Omental fat pad (tissue), 4 donors: ENCODE results near the gene GALK2. TPM values are rescaled to one million over a fixed set of nuclear protein-coding genes. Genes with fewer than 3 reads are reported as not detected.

Source experiments
- ATAC-seq: fragments of 150-250 bp; one replicate; pipeline ENCODE4 v1.9.1; 2016; ENCODE audit warnings: mild to moderate bottlenecking, moderate library complexity; ENCODE audit not compliant: low FRiP score
- DNase-seq: peaks from one replicate; pipeline ENCODE4 v3.0.0-alpha.2; 2019; ENCODE audit warnings: low spot score
- CTCF ChIP-seq, 3 donors: fragments of 450-650 bp; IDR thresholded peaks; one replicate each; pipeline ENCODE4 v1.5.1; 2016 to 2017; ENCODE audit warnings: antibody characterized with exemption in 3 of 3, mild to moderate bottlenecking in 3 of 3, moderate library complexity in 2 of 3
- small RNA-seq: library from RNA; depleted of rRNA; stranded (forward); fragments of <200 nt; gene quantifications from one replicate; pipeline ENCODE3, GENCODE V24; 2016
- total RNA-seq, 4 donors: library from RNA; depleted of rRNA; stranded (reverse); fragments of >200 nt; gene quantifications; one replicate each; pipeline ENCODE4 v1.1.0, GENCODE V29; 2016

The GALK2 gene
- total RNA-seq, 4 donors from 2014 or later = 18.6 to 35.5 (median 32.5) TPM

- TF ChIP-seq CTCF (IDR thresholded peaks at IDR 0.05) = no peak
- ATAC-seq = no peak
- DNase-seq = no peak
Observed at GRCh38 chr15:49361370-49361769, 191.3 kb downstream of the GALK2 start.

- no peak for DNase-seq
- no peak for TF ChIP-seq CTCF (IDR thresholded peaks at IDR 0.05)
- ATAC-seq = no peak
Observed at GRCh38 chr15:49366496-49366895, 196.4 kb downstream of the GALK2 start.

GRCh38 chr15:49370782-49371181 is 200.7 kb downstream of the GALK2 start:
- no peak for TF ChIP-seq CTCF (IDR thresholded peaks at IDR 0.05)
- ATAC-seq (no peak), DNase-seq (no peak)

- DNase-seq = no peak
- ATAC-seq = no peak
- TF ChIP-seq CTCF (IDR thresholded peaks at IDR 0.05) = no peak
Observed at GRCh38 chr15:49372366-49372765, 202.3 kb downstream of the GALK2 start.

- DNase-seq = no peak
- ATAC-seq = no peak
- no peak for TF ChIP-seq CTCF (IDR thresholded peaks at IDR 0.05)
Observed at GRCh38 chr15:49379996-49380395, 209.9 kb downstream of the GALK2 start.

GRCh38 chr15:49380912-49381311 is 210.9 kb downstream of the GALK2 start:
- TF ChIP-seq CTCF (IDR thresholded peaks at IDR 0.05) = no peak

More at GRCh38 chr15:49380912-49381311, 210.9 kb downstream of the GALK2 start:
- DNase-seq (no peak), ATAC-seq (no peak)

Small RNA genes within 50 kb of the gene (small RNA-seq; reads per million reads assigned to genes)
- gene MIR4716 (not detected), gene RF00019 (not detected), gene RN7SL307P (not detected)

Other genes starting within 250 kb of the GALK2 start
- 1 to 10 TPM in 2 of 4 donors, under 1 TPM in 1, not detected in 1; 0.48 to 2.2 (median 1.2) TPM for gene SHC4, start 206.3 kb upstream of the GALK2 start, total RNA-seq
- gene SECISBP2L, start 123.8 kb upstream of the GALK2 start, total RNA-seq = 10 to 100 TPM; 31.0 to 56.7 (median 50.0) TPM
- gene COPS2, start 14.6 kb upstream of the GALK2 start, total RNA-seq = 10 to 100 TPM; 58.8 to 70.5 (median 60.4) TPM